ENCODE results near the gene WFDC12.
"Not testable (repeated sequence)": the region's sequence is repeated elsewhere in the genome, so short reads cannot be mapped to it uniquely, and the experiment has no call there.

WFDC12 gene

GRCh38 chr20:45156713-45157112, 32.4 kb upstream of the WFDC12 start:
- H3K27me3 ChIP-seq (ENCODE audit: insufficient read depth, poor library complexity, severe bottlenecking), result no peaks in the 10 kb centered on the region
- no peak overlapping the region for H3K27ac ChIP-seq (ENCODE audit: poor library complexity, severe bottlenecking)
- ATAC-seq (ENCODE audit: low read depth) (no peak), DNase-seq (ENCODE audit: low spot score) (no peak)
- no peak for TF ChIP-seq CTCF (IDR thresholded peaks at IDR 0.05; ENCODE audit: poor library complexity, severe bottlenecking)
- H3K4me3 ChIP-seq (ENCODE audit: severe bottlenecking), result no peak overlapping the region
- H3K4me1 ChIP-seq (ENCODE audit: insufficient read depth, poor library complexity, severe bottlenecking), result peaks cover 15% of the 10 kb centered on the region
- no peaks in the 10 kb centered on the region for H3K36me3 ChIP-seq (ENCODE audit: low read depth)
- H3K9me3 ChIP-seq (ENCODE audit: severe bottlenecking), result peaks cover 8% of the 10 kb centered on the region

GRCh38 chr20:45154794-45155193, 30.5 kb upstream of the WFDC12 start:
- ATAC-seq (ENCODE audit: low read depth); DNase-seq (ENCODE audit: low spot score); H3K4me3 ChIP-seq (ENCODE audit: severe bottlenecking); H3K27me3 ChIP-seq (ENCODE audit: insufficient read depth, poor library complexity, severe bottlenecking); H3K36me3 ChIP-seq (ENCODE audit: low read depth); H3K9me3 ChIP-seq (ENCODE audit: severe bottlenecking); H3K27ac ChIP-seq (ENCODE audit: poor library complexity, severe bottlenecking): not testable (repeated sequence)
- peaks cover 15% of the 10 kb centered on the region for H3K4me1 ChIP-seq (ENCODE audit: insufficient read depth, poor library complexity, severe bottlenecking)

DNA sequence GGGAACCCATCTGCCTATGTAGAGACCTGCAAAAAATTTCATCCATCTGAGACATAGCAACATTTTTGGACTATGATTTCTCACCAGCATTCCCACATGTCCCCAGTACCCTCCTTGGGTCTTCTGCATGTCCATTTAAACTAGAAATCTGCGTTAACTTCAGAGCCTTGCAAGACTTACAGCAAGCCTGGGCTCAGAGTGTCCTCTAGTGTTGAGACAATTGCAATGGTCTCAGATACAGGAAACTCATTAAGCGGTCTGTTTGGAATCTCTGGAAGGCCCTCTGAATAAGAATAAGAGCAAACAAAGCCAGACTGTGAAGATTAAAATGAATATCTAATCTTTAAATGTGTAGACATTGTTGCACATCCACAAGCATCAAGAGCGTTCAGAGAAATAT, 29.9 kb upstream of the WFDC12 start:
- no peak overlapping the region for H3K4me3 ChIP-seq (ENCODE audit: severe bottlenecking)
- no peaks in the 10 kb centered on the region for H3K36me3 ChIP-seq (ENCODE audit: low read depth)
- H3K4me1 ChIP-seq (ENCODE audit: insufficient read depth, poor library complexity, severe bottlenecking), result peaks cover 15% of the 10 kb centered on the region
- no peak for TF ChIP-seq CTCF (IDR thresholded peaks at IDR 0.05; ENCODE audit: poor library complexity, severe bottlenecking)
- DNase-seq (ENCODE audit: low spot score), result no peak
- H3K27ac ChIP-seq (ENCODE audit: poor library complexity, severe bottlenecking), result no peak overlapping the region
- H3K9me3 ChIP-seq (ENCODE audit: severe bottlenecking), result peaks cover 4% of the 10 kb centered on the region
- no peak for ATAC-seq (ENCODE audit: low read depth)
- no peaks in the 10 kb centered on the region for H3K27me3 ChIP-seq (ENCODE audit: insufficient read depth, poor library complexity, severe bottlenecking)

DNA sequence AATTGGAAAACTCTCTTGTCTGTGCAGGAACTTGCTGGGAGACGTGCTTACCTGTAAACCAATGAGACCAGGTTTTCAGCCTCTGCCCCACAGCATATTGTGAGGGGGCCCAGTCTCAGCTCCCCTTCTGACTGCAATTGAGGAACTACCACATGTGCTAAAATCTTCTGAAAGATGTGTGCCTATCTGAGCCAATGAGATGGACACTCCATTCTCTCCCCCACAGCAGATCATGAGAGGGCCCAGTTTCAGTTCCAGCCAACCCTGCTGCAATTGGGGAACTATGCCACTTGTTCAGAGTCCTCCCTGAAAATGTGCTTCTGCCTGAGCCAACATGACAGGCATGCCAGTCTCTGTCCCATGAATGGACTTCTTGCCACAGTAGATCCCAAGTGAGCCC, 29.5 kb upstream of the WFDC12 start:
- ATAC-seq (ENCODE audit: low read depth) (no peak), DNase-seq (ENCODE audit: low spot score) (no peak)
- no peaks in the 10 kb centered on the region for H3K36me3 ChIP-seq (ENCODE audit: low read depth)
- H3K4me1 ChIP-seq (ENCODE audit: insufficient read depth, poor library complexity, severe bottlenecking), result peaks cover 15% of the 10 kb centered on the region
- H3K9me3 ChIP-seq (ENCODE audit: severe bottlenecking), result peaks cover 2% of the 10 kb centered on the region
- H3K27me3 ChIP-seq (ENCODE audit: insufficient read depth, poor library complexity, severe bottlenecking), result no peaks in the 10 kb centered on the region
- no peak overlapping the region for H3K4me3 ChIP-seq (ENCODE audit: severe bottlenecking)
- TF ChIP-seq CTCF (IDR thresholded peaks at IDR 0.05; ENCODE audit: poor library complexity, severe bottlenecking), result no peak
- H3K27ac ChIP-seq (ENCODE audit: poor library complexity, severe bottlenecking), result no peak overlapping the region

- no peak for TF ChIP-seq CTCF (IDR thresholded peaks at IDR 0.05; ENCODE audit: poor library complexity, severe bottlenecking)
- H3K27me3 ChIP-seq (ENCODE audit: insufficient read depth, poor library complexity, severe bottlenecking), result no peaks in the 10 kb centered on the region
- H3K4me1 ChIP-seq (ENCODE audit: insufficient read depth, poor library complexity, severe bottlenecking), result peaks cover 10% of the 10 kb centered on the region
- no peak overlapping the region for H3K4me3 ChIP-seq (ENCODE audit: severe bottlenecking)
- DNase-seq (ENCODE audit: low spot score) (no peak), ATAC-seq (ENCODE audit: low read depth) (no peak)
- H3K27ac ChIP-seq (ENCODE audit: poor library complexity, severe bottlenecking), result no peak overlapping the region
- no peaks in the 10 kb centered on the region for H3K36me3 ChIP-seq (ENCODE audit: low read depth)
- H3K9me3 ChIP-seq (ENCODE audit: severe bottlenecking), result no peaks in the 10 kb centered on the region
Measured at GRCh38 chr20:45153147-45153546, 28.9 kb upstream of the WFDC12 start.

All from RWPE2 (cell line).